VCaP (cell line): ENCODE data around the gene STAT5B.

Experiments used
- H3K27ac ChIP-seq: fragments of 450-650 bp; 2 replicates; pipeline ENCODE4 v1.5.1; 2017
- TF ChIP-seq, protein P1 (sequence below): fragments of 450-650 bp; conservative IDR thresholded peaks from 2 replicates; pipeline ENCODE4 v1.5.1; 2017; ENCODE audit warnings: mild to moderate bottlenecking, moderate library complexity

STAT5B gene

DNA sequence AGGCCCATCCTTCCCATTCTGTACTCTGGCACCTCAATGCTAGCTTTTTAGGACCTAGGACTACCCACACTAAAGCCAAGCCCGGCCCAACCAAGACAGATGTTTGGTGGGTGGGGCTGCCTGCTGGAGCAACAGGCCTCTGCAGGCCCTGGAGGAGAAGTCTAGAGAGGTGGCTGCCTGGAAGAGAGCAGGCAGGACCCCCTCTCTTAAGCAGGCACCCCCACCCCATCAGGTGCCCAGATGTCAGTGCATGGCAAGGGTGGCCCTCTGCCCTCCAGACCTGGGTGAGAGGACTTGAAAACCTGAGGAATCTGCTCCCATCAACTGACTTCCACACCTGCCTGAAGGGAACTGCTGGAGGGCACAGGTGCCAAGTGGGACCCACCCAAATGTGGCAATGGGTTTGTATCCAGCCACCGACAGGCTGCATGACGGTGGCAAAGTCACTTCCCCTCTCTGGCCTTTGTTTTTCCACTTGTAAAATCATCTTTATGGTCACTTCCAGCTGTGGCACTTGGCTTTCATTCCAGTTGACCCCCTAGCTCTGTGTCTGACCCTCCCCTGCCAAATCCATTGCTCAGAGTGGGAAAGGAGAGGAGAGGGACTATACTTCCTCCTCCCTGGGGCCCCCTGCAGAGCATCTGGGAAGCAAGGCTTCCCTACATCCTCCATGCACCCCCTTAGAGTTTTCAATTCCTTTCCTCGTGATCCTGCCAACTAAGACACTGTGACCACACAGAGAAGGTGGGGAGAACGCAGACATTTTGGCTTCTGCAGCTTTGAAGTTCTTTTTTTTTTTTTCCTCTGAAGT lies 10.4 kb upstream of the STAT5B start:
- H3K27ac ChIP-seq, result no peak overlapping the region
- TF ChIP-seq, protein P1, sequence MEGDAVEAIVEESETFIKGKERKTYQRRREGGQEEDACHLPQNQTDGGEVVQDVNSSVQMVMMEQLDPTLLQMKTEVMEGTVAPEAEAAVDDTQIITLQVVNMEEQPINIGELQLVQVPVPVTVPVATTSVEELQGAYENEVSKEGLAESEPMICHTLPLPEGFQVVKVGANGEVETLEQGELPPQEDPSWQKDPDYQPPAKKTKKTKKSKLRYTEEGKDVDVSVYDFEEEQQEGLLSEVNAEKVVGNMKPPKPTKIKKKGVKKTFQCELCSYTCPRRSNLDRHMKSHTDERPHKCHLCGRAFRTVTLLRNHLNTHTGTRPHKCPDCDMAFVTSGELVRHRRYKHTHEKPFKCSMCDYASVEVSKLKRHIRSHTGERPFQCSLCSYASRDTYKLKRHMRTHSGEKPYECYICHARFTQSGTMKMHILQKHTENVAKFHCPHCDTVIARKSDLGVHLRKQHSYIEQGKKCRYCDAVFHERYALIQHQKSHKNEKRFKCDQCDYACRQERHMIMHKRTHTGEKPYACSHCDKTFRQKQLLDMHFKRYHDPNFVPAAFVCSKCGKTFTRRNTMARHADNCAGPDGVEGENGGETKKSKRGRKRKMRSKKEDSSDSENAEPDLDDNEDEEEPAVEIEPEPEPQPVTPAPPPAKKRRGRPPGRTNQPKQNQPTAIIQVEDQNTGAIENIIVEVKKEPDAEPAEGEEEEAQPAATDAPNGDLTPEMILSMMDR, result no peak

DNA sequence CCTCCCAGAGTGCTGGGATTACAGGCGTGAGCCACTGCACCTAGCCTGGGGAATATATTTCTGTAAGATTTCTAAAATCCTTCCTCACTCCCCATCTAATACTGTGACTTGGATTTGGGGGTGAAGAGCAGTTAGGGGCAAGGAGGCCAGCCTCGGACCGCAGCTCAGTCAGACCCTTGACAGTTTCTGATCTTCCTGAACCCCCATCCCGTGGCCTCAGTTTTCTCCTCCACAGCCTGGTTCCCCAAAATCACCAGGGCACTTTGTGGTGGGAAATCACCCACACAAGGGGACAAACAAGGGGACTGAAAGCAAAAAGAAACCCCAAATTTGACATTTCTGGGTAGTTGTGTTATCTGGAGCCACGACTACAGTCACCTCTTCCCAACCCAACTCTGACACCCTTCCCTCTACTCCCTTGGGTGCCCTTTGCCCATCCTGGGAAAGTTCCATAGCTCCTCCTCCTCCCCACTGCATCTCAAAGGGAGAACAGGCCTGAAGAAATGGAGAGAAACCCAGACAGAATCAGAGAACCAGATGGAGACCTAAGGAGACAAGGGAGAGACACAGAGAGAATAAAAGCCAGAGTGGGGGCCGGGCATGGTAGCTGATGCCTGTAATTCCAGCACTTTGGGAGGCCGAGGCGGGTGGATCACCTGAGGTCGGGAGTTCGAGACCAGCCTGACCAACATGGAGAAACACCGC lies 9.3 kb upstream of the STAT5B start:
- TF ChIP-seq, protein P1, result no peak

DNA sequence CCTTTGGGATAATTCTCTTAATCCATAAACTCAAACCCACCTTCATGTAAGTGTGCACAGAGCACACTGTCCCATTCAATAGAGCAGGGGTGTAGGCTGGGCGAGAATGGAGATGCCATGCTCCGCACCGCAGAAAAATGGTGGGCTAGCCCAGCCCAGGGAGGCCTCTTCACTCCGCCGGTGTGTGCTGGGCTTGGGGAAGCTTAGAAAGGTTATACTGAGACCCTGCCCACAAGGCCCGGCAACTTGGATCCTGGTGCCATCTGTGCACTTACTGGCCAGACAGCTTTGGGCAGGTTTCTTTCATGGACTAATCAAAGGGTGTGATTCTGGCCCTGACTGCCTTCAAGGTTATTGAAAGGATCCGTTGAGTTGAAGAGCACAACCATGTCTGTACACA lies 8.4 kb upstream of the STAT5B start:
- TF ChIP-seq, protein P1, result no peak
- H3K27ac ChIP-seq, result no peak overlapping the region

More for the DNA sequence above, 9.3 kb upstream of the STAT5B start:
- no peak overlapping the region for H3K27ac ChIP-seq

DNA sequence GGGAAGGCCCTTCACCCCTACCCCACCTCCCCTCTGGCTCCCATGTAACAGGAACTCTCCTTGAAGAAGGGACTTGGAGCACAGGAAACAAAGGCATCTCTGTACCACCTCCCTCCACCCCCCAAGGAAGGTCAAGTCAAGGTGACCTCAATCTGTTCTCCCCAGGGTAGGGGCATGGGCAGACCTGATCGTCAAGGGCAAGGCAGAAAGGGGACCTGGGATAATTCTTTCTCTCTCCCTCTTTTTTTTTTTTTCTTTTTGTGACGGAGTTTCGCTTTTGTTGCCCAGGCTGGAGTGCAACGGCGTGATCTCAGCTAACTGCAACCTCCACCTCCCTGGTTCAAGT lies 7.8 kb upstream of the STAT5B start:
- TF ChIP-seq, protein P1, result no peak
- no peak overlapping the region for H3K27ac ChIP-seq

DNA sequence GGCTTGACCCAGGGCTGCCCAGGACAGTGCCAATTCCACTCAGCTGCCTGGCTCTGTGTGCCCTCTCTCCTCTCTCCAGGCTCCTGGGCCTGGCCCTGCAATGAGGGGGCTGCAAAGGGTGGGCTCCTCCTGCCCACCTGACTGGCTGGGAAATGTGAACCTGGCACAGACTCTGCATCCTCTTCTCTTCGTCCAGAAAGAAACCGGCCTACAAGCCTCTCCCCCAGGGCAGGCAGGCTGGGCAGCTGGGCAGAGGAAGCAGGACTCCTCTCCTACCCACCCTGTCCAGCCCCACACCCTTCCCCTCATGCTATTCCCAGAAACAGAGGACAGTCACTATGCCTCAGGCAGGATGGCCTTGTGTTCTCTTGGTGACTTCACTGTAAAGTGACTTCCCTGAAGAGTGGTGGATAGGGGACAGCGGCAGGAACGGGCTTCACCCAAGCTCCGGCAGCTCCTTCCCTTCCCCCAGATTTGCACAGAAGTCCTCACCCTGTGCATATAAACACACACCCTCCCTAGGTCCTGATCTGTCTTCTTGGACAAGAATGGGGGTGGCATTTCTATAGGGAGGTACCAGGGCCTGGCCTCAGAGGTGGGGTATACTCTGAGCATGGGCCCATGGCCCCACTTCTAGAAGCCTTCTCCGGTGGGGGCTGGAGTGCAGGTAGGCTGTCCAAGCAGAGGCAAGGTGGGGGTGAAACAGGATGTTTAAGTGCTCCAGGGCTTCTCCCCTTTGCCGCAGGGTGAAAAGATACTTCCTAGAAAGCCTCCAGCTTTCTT lies 7.2 kb upstream of the STAT5B start:
- TF ChIP-seq, protein P1, result no peak
- H3K27ac ChIP-seq, result no peak overlapping the region

DNA sequence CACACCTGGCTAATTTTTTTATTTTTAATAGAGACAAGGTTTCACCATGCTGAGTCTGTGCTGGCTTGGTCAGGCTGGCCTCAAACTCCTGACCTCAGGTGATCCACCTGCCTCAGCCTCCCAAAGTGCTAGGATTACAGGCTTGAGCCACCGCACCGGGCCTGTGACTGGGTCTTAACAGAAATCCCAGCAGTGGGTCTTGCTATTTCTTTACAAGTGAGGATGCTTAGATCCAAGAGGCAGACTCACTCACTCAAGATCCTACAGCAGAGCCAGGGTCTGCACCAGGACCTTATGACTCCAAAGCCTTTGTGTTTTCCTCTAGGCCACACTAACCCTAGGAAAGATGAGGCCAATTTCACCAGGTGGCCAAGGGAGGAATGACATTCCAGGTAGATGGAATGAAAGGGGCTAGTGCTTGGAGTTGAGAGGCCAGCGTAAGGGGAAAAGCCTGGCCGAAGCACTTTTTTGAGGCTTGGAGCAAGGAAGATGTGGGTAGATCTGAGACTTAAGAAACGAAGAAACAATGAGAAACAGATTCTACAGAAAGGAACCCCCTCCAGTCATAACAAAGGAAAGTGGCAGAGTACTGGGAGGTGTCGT lies 6.4 kb upstream of the STAT5B start:
- no peak overlapping the region for H3K27ac ChIP-seq
- TF ChIP-seq, protein P1, result no peak
